Neural progenitor cell (in vitro differentiated cells): ENCODE results near the gene SIRPB2. TPM values are rescaled to one million over a fixed set of nuclear protein-coding genes. Genes with fewer than 3 reads are reported as not detected.

ENCODE experiments used
- DNase-seq: peaks from one replicate; pipeline ENCODE4 v3.0.0-alpha.2; 2016; ENCODE audit warnings: low spot score
- H2AFZ ChIP-seq: fragments of 200-600 bp; sonication (generic); replicated peaks from 2 replicates; pipeline ENCODE4 v1.6.1; 2016; ENCODE audit warnings: antibody characterized with exemption
- H3F3A ChIP-seq: fragments of 200-600 bp; sonication (generic); 2 replicates; pipeline ENCODE4 v1.6.1; 2016; ENCODE audit warnings: antibody characterized with exemption, low read depth
- H3K27ac ChIP-seq: fragments of 200-600 bp; sonication (generic); 2 replicates; pipeline ENCODE4 v1.5.1; 2016; ENCODE audit warnings: mild to moderate bottlenecking
- H3K27me3 ChIP-seq: fragments of 200-600 bp; sonication (generic); 2 replicates; pipeline ENCODE4 v1.6.1; 2016; ENCODE audit warnings: mild to moderate bottlenecking, moderate library complexity
- H3K36me3 ChIP-seq: fragments of 200-600 bp; sonication (generic); 2 replicates; pipeline ENCODE4 v1.5.1; 2016
- H3K4me1 ChIP-seq: fragments of 200-600 bp; sonication (generic); 2 replicates; pipeline ENCODE4 v1.6.1; 2016; ENCODE audit warnings: mixed run types
- H3K4me2 ChIP-seq: fragments of 200-600 bp; sonication (generic); 2 replicates; pipeline ENCODE4 v1.6.1; 2016
- H3K4me3 ChIP-seq: fragments of 200-600 bp; sonication (generic); 2 replicates; pipeline ENCODE4 v1.5.1; 2016
- H3K79me2 ChIP-seq: fragments of 200-600 bp; sonication (generic); 2 replicates; pipeline ENCODE4 v1.6.1; 2016; ENCODE audit warnings: low read depth
- H3K9ac ChIP-seq: fragments of 200-600 bp; sonication (generic); 2 replicates; pipeline ENCODE4 v1.6.1; 2016
- H3K9me3 ChIP-seq: fragments of 200-600 bp; sonication (generic); 2 replicates; pipeline ENCODE4 v1.5.1; 2016; ENCODE audit warnings: low read depth
- H4K20me1 ChIP-seq: fragments of 200-600 bp; sonication (generic); 2 replicates; pipeline ENCODE4 v1.6.1; 2016; ENCODE audit warnings: low read depth
- H3K27ac Mint-ChIP-seq: 3 replicates; pipeline ENCODE4 v1.8.0; 2021; ENCODE audit warnings: mixed read lengths
- H3K27me3 Mint-ChIP-seq: 2 replicates; pipeline ENCODE4 v1.8.0; 2022; ENCODE audit warnings: low read depth, mild to moderate bottlenecking, inconsistent platforms, moderate library complexity, mixed read lengths; ENCODE audit not compliant: insufficient read depth
- H3K36me3 Mint-ChIP-seq: 3 replicates; pipeline ENCODE4 v1.8.0; 2021; ENCODE audit warnings: mixed read lengths
- H3K4me1 Mint-ChIP-seq: 3 replicates; pipeline ENCODE4 v1.8.0; 2021; ENCODE audit warnings: mixed read lengths
- H3K4me3 Mint-ChIP-seq: 3 replicates; pipeline ENCODE4 v1.8.0; 2021; ENCODE audit warnings: mild to moderate bottlenecking, moderate library complexity, mixed read lengths
- H3K9me3 Mint-ChIP-seq: 3 replicates; pipeline ENCODE4 v1.8.0; 2020; ENCODE audit warnings: mixed read lengths
- EZH2 ChIP-seq: fragments of 200-600 bp; sonication (generic); IDR thresholded peaks from 2 replicates; pipeline ENCODE4 v1.6.1; 2017; ENCODE audit warnings: antibody characterized with exemption, mild to moderate bottlenecking, moderate library complexity
- EZH2phosphoT487 ChIP-seq: fragments of 200-600 bp; sonication (generic); IDR thresholded peaks from 2 replicates; pipeline ENCODE4 v1.6.1; 2017; ENCODE audit warnings: antibody characterized with exemption
- total RNA-seq: library from RNA; depleted of rRNA; stranded (reverse); fragments of >200 nt; gene quantifications from 2 replicates; pipeline ENCODE4 v1.2.3, GENCODE V29; 2015; ENCODE audit warnings: low replicate concordance
- TF ChIP-seq, protein P1 (sequence below): fragments of 200-600 bp; sonication (generic); IDR thresholded peaks from 2 replicates; pipeline ENCODE4 v1.5.1; 2017; ENCODE audit warnings: antibody characterized with exemption, mild to moderate bottlenecking

The SIRPB2 gene
- total RNA-seq, 1 donor from 2014 or later, result not detected

DNA sequence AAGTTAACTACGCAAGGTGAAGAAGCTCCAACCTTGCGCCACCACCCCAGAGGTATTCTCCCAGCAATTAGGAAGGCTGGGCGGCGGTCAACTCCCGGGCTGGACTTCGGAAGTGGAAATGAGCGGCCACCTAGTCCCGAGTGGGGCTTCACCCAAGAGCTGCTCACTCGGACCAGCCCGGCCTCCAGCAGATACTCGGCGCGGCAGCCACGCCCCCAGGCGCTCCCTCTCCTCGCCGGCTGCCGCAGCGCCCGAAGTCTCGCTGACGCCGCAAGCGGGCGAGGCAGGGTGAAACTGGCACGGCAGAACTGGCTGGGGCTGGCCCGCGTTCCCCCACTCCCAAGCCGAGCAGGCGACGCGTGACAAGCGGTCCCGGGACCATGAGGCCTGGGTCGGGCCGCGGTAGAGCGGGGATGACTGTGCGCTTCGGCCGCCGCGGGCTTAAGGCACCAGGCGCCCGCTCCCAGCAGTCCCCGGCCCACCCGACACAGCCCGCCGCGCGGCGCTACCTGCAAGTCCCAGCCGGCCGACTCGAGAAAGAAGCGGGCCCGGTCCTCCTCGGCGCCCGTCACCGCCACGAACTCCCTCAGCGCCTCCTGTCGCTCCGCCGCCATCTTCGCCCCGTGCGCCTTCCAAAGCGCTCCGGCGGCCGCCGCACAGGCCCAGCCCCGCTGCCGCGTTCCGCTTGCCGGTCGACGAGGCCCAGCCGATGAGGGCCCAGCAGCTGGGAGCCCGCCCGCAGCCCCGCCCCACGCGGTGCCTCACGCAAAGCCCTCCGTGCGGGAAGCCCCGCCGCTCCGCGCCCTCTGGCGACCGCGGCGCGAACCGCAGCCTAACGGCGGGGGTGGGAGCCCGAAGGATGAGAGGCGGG is 24.8 kb downstream of the SIRPB2 start, which contains the start of gene NSFL1C:
TSS of gene NSFL1C (minus strand) at position 639 of the 871 bp plus-strand sequence. CDS start at position 614, 25 bp downstream.
- Histone ChIP-seq H3K4me2 (peak within 1 kb of the TSS; percentile 94), H3K4me1 (peaks cover 6% of the 10 kb centered on the region), H3K27me3 (no peaks in the 10 kb centered on the region), H4K20me1 (peaks cover 32% of the 10 kb centered on the region), H3K79me2 (peaks cover 35% of the 10 kb centered on the region), H3K9me3 (no peaks in the 10 kb centered on the region), H3K36me3 (no peaks in the 10 kb centered on the region), H2AFZ (peak within 1 kb of the TSS; percentile 95), H3K4me3 (peak within 1 kb of the TSS; percentile 88), H3K9ac (peak within 1 kb of the TSS; percentile 92), H3F3A (no peaks in the 10 kb centered on the region), H3K27ac (peak within 1 kb of the TSS; percentile 16)
- H3K27me3 Mint-ChIP-seq, result peaks cover 5% of the 10 kb centered on the region
- TF ChIP-seq EZH2 (peak; percentile 15), EZH2phosphoT487 (no peak)
- TF ChIP-seq, protein P1, sequence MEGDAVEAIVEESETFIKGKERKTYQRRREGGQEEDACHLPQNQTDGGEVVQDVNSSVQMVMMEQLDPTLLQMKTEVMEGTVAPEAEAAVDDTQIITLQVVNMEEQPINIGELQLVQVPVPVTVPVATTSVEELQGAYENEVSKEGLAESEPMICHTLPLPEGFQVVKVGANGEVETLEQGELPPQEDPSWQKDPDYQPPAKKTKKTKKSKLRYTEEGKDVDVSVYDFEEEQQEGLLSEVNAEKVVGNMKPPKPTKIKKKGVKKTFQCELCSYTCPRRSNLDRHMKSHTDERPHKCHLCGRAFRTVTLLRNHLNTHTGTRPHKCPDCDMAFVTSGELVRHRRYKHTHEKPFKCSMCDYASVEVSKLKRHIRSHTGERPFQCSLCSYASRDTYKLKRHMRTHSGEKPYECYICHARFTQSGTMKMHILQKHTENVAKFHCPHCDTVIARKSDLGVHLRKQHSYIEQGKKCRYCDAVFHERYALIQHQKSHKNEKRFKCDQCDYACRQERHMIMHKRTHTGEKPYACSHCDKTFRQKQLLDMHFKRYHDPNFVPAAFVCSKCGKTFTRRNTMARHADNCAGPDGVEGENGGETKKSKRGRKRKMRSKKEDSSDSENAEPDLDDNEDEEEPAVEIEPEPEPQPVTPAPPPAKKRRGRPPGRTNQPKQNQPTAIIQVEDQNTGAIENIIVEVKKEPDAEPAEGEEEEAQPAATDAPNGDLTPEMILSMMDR, result peak; percentile 96
- peaks cover 23% of the 10 kb centered on the region for H3K4me1 Mint-ChIP-seq
- H3K9me3 Mint-ChIP-seq, result no peaks in the 10 kb centered on the region
- H3K36me3 Mint-ChIP-seq, result peaks cover 2% of the 10 kb centered on the region
- no peak within 1 kb of the TSS for H3K27ac Mint-ChIP-seq
- DNase-seq, result peak; percentile 98
- H3K4me3 Mint-ChIP-seq, result peak within 1 kb of the TSS; percentile 91

DNA sequence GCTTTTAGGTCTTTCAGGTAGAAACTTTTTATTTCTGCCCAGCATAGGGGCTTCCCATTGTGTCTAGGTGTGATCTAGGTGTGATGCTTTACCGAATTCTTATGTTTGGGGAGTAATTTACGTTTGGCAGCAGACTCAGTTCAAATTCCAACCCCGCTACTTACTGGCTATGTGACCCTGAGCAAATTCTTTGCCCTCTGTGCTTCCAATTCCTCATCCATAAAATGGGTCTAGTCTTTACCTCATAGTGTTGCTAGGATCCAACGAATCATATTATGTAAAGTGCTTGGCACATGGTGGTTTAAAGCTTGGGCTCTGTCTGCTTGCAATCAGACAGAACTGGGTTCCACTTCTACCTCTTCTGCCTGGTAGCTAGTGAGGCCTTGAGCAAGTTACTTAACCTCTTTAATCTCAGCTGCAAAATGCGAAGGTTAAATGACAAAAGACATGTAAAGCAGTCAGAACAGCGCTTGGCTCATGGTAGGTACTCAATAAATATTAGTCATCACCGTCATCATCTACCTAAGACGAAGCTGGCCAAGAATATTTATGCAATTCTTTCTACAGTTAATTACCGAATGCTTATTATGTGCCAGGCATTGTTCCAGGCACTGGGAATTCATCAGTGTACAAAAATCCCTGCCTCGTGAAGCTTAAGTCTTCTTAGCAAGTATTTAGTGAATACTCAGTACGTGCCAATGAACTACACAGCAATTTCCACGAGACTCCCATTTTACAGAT is 25.6 kb downstream of the SIRPB2 start:
- Histone ChIP-seq H3K9me3 (no peaks in the 10 kb centered on the region), H3K27me3 (no peaks in the 10 kb centered on the region), H4K20me1 (peaks cover 34% of the 10 kb centered on the region), H3K4me3 (peak overlapping the region; percentile 88), H3K79me2 (peaks cover 35% of the 10 kb centered on the region), H3K4me1 (peaks cover 6% of the 10 kb centered on the region), H3F3A (no peaks in the 10 kb centered on the region), H3K36me3 (no peaks in the 10 kb centered on the region), H3K9ac (peak overlapping the region; percentile 92), H2AFZ (peak overlapping the region; percentile 95), H3K27ac (no peak overlapping the region), H3K4me2 (peak overlapping the region; percentile 94)
- H3K27me3 Mint-ChIP-seq, result peaks cover 5% of the 10 kb centered on the region
- no peaks in the 10 kb centered on the region for H3K9me3 Mint-ChIP-seq
- no peak for DNase-seq
- H3K36me3 Mint-ChIP-seq, result peaks cover 2% of the 10 kb centered on the region
- no peak overlapping the region for H3K27ac Mint-ChIP-seq
- H3K4me3 Mint-ChIP-seq, result peak overlapping the region; percentile 91
- H3K4me1 Mint-ChIP-seq, result peaks cover 23% of the 10 kb centered on the region
- no peak for TF ChIP-seq EZH2
- no peak for TF ChIP-seq EZH2phosphoT487
- TF ChIP-seq, protein P1, result no peak

DNA sequence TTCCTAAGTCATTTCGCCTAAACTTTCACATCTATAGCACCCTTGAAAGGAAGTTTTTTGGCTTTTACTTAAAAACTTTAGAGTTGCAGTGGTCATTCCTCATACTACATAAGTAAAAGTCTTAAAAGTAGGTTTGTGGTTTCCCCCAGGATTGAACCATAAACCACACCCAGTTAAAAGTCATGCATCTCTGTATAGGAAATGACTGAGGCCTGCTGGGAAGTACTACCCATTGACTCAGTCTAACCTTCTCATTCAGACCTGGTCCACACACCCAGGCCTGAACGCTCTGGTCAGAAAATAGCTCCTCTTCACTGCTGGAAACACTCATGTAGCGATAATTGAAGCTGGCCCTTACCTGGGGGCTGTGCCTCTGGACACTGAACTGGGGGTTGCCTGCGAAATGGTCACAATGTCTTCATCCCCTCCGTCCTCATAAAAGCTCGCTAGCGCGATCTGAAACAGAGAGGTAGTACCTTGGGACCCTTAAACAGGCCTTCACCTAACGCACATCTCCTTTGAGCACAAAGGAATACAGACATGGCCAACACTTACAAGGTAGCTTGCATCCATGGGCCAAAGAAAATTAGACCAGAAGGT is 27.1 kb downstream of the SIRPB2 start:
- Histone ChIP-seq H3K27ac (no peak overlapping the region), H3K79me2 (peaks cover 35% of the 10 kb centered on the region), H3K9me3 (no peaks in the 10 kb centered on the region), H3K4me3 (no peak overlapping the region), H3F3A (no peaks in the 10 kb centered on the region), H3K9ac (no peak overlapping the region), H4K20me1 (peaks cover 40% of the 10 kb centered on the region), H3K36me3 (no peaks in the 10 kb centered on the region), H2AFZ (no peak overlapping the region), H3K27me3 (no peaks in the 10 kb centered on the region), H3K4me2 (no peak overlapping the region), H3K4me1 (peaks cover 6% of the 10 kb centered on the region)
- H3K27ac Mint-ChIP-seq, result no peak overlapping the region
- DNase-seq, result no peak
- no peak overlapping the region for H3K4me3 Mint-ChIP-seq
- TF ChIP-seq EZH2 (no peak), EZH2phosphoT487 (no peak)
- TF ChIP-seq, protein P1, result no peak
- H3K36me3 Mint-ChIP-seq, result peaks cover 4% of the 10 kb centered on the region
- H3K9me3 Mint-ChIP-seq, result no peaks in the 10 kb centered on the region
- H3K27me3 Mint-ChIP-seq, result peaks cover 4% of the 10 kb centered on the region
- H3K4me1 Mint-ChIP-seq, result peaks cover 21% of the 10 kb centered on the region
